ENCODE results near the gene SCNN1A.

DNA sequence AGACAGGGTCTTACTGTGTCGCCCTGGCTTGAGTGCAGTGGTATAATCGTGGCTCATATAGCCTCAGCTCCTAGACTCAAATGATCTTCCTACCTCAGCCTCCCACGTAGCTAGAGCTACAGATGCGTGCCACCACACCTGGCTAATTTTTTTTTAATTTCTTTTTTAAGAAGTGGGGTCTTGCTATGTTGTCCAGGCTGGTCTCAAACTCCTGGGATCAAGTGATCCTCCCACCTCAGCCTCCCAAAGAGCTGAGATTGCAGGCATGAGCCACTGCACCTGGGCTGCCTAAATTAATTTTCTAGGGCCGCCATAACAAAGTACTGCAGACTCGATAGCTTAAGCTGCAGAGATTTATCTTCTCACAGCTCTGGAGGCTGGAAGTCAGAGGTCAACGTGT, 17.7 kb upstream of the SCNN1A start:
- TF ChIP-seq, protein P1, sequence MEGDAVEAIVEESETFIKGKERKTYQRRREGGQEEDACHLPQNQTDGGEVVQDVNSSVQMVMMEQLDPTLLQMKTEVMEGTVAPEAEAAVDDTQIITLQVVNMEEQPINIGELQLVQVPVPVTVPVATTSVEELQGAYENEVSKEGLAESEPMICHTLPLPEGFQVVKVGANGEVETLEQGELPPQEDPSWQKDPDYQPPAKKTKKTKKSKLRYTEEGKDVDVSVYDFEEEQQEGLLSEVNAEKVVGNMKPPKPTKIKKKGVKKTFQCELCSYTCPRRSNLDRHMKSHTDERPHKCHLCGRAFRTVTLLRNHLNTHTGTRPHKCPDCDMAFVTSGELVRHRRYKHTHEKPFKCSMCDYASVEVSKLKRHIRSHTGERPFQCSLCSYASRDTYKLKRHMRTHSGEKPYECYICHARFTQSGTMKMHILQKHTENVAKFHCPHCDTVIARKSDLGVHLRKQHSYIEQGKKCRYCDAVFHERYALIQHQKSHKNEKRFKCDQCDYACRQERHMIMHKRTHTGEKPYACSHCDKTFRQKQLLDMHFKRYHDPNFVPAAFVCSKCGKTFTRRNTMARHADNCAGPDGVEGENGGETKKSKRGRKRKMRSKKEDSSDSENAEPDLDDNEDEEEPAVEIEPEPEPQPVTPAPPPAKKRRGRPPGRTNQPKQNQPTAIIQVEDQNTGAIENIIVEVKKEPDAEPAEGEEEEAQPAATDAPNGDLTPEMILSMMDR (IDR thresholded peaks at IDR 0.05): no peak
- TF ChIP-seq POLR2A (IDR thresholded peaks at IDR 0.05): no peak
